Liver (tissue), 9 donors: ENCODE results near the gene PAX8. TPM values are rescaled to one million over a fixed set of nuclear protein-coding genes. Genes with fewer than 3 reads are reported as not detected.

ENCODE experiments used
- DNase-seq: peaks from one replicate; pipeline ENCODE4 v3.0.0-alpha.2; 2017; ENCODE audit warnings: low spot score
- H3K27ac ChIP-seq, 2 donors: one replicate each; pipeline ENCODE4 v1.7.0; 2013; ENCODE audit warnings: inconsistent platforms in 2 of 2, low read length in 2 of 2, control low read depth in 1 of 2, low read depth in 1 of 2, mild to moderate bottlenecking in 1 of 2
- H3K27me3 ChIP-seq, 4 donors: one replicate each; pipeline versions ENCODE4 v1.6.1 to v1.7.0; 2013; ENCODE audit warnings: low read length in 3 of 4, inconsistent platforms in 1 of 4, mild to moderate bottlenecking in 1 of 4, moderate library complexity in 1 of 4; ENCODE audit not compliant: control insufficient read depth in 4 of 4, insufficient read depth in 4 of 4
- H3K36me3 ChIP-seq, 4 donors: one replicate each; pipeline versions ENCODE4 v1.6.1 to v1.7.0; 2013; ENCODE audit warnings: low read length in 3 of 4, mild to moderate bottlenecking in 3 of 4, low read depth in 1 of 4, moderate library complexity in 1 of 4; ENCODE audit not compliant: control insufficient read depth in 4 of 4, insufficient read depth in 3 of 4
- H3K4me1 ChIP-seq, 4 donors: one replicate each; pipeline versions ENCODE4 v1.6.1 to v1.7.0; 2013; ENCODE audit warnings: low read length in 3 of 4, mild to moderate bottlenecking in 3 of 4, moderate library complexity in 1 of 4; ENCODE audit not compliant: control insufficient read depth in 4 of 4, insufficient read depth in 4 of 4
- H3K4me3 ChIP-seq, 3 donors: one replicate each; pipeline versions ENCODE4 v1.6.1 to v1.7.0; 2013; ENCODE audit warnings: low read length in 3 of 3, control low read depth in 1 of 3, low read depth in 1 of 3, mild to moderate bottlenecking in 1 of 3
- H3K9ac ChIP-seq, 2 donors: one replicate each; pipeline ENCODE4 v1.7.0; 2013; ENCODE audit warnings: low read length in 2 of 2, mild to moderate bottlenecking in 2 of 2, moderate library complexity in 2 of 2, control low read depth in 1 of 2, low read depth in 1 of 2
- H3K9me3 ChIP-seq, 4 donors: one replicate each; pipeline versions ENCODE4 v1.6.1 to v1.7.0; 2013; ENCODE audit warnings: low read length in 3 of 4; ENCODE audit not compliant: control insufficient read depth in 4 of 4
- EGR1 ChIP-seq, 2 donors: IDR thresholded peaks; 2 replicates each; pipeline ENCODE4 v1.6.1; 2016 to 2018; ENCODE audit warnings: antibody characterized with exemption in 2 of 2, low read depth in 2 of 2
- FOXA2 ChIP-seq: IDR thresholded peaks from 2 replicates; pipeline ENCODE4 v1.6.1; 2016; ENCODE audit warnings: antibody characterized with exemption
- GABPA ChIP-seq, 2 donors: IDR thresholded peaks in 1 of 2; conservative IDR thresholded peaks in 1 of 2; 2 replicates each; pipeline ENCODE4 v1.6.1; 2016; ENCODE audit warnings: antibody characterized with exemption in 2 of 2, mild to moderate bottlenecking in 1 of 2, moderate library complexity in 1 of 2
- HNF4A ChIP-seq, 2 donors: conservative IDR thresholded peaks; 2 replicates each; pipeline ENCODE4 v1.6.1; 2016; ENCODE audit warnings: antibody characterized with exemption in 2 of 2, mild to moderate bottlenecking in 2 of 2
- HNF4G ChIP-seq: IDR thresholded peaks from 2 replicates; pipeline ENCODE4 v1.6.1; 2016; ENCODE audit warnings: antibody characterized with exemption
- JUND ChIP-seq, 2 donors: IDR thresholded peaks; 2 replicates each; pipeline ENCODE4 v1.6.1; 2016; ENCODE audit warnings: antibody characterized with exemption in 2 of 2
- NR2F2 ChIP-seq: IDR thresholded peaks from 2 replicates; pipeline ENCODE4 v1.6.1; 2016; ENCODE audit warnings: antibody characterized with exemption
- RXRA ChIP-seq, 2 donors: IDR thresholded peaks; 2 replicates each; pipeline ENCODE4 v1.6.1; 2017 to 2018; ENCODE audit warnings: antibody characterized with exemption in 2 of 2, mild to moderate bottlenecking in 1 of 2
- SP1 ChIP-seq: IDR thresholded peaks from 2 replicates; pipeline ENCODE4 v1.6.1; 2018; ENCODE audit warnings: antibody characterized with exemption, mild to moderate bottlenecking
- TAF1 ChIP-seq: conservative IDR thresholded peaks from 2 replicates; pipeline ENCODE4 v1.6.1; 2016; ENCODE audit warnings: antibody characterized with exemption, mild to moderate bottlenecking
- YY1 ChIP-seq: IDR thresholded peaks from 2 replicates; pipeline ENCODE4 v1.6.1; 2016; ENCODE audit warnings: antibody characterized with exemption, mild to moderate bottlenecking
- WGBS: extraction: QIAGEN DNeasy Blood & Tissue Kit; methylation state at CpG from one replicate; pipeline ENCODE4 v1.1.7; 2013; 5-methylcytosine and 5-hydroxymethylcytosine counted together
- polyA plus RNA-seq, 2 donors: library from polyadenylated mRNA; stranded (reverse) in 1 of 2; unstranded in 1 of 2; fragments of 200-250 nt in 1 of 2; fragments of >200 nt in 1 of 2; fragmentation: Nextera tagmentation in 1 of 2; extraction: Ambion mirVana in 1 of 2; gene quantifications; one replicate each; pipeline versions ENCODE4 v1.2.1 to v1.2.3, GENCODE V29; 2013 to 2015
- total RNA-seq, 2 donors: library from RNA; depleted of rRNA; stranded (reverse); fragments of >200 nt; gene quantifications; one replicate each; pipeline ENCODE4 v1.2.3, GENCODE V29; 2014
- TF ChIP-seq, protein P1 (sequence below): fragments of 150-350 bp; IDR thresholded peaks from 2 replicates; pipeline ENCODE4 v1.5.1; 2017; ENCODE audit warnings: improper control_type of control experiment, low read depth, low read length; ENCODE audit not compliant: missing input control
- TF ChIP-seq, protein P2 (sequence below): IDR thresholded peaks from 2 replicates; pipeline ENCODE4 v1.6.1; 2016; ENCODE audit warnings: antibody characterized with exemption
- TF ChIP-seq, protein P3 (sequence below): IDR thresholded peaks from 2 replicates; pipeline ENCODE4 v1.6.1; 2016; ENCODE audit warnings: antibody characterized with exemption, mild to moderate bottlenecking
- TF ChIP-seq, protein P4 (sequence below): IDR thresholded peaks from 2 replicates; pipeline ENCODE4 v1.6.1; 2016; ENCODE audit warnings: antibody characterized with exemption
- TF ChIP-seq, protein P5 (sequence below): IDR thresholded peaks from 2 replicates; pipeline ENCODE4 v1.6.1; 2016; ENCODE audit warnings: antibody characterized with exemption
- donor health status: healthy.
- donor health status: healthy.
- donor health status: healthy.
- donor health status: healthy.
- donor health status: healthy.

The PAX8 gene
- total and polyA plus RNA-seq, 4 donors = 0.09 to 0.85 (median 0.33) TPM

DNA sequence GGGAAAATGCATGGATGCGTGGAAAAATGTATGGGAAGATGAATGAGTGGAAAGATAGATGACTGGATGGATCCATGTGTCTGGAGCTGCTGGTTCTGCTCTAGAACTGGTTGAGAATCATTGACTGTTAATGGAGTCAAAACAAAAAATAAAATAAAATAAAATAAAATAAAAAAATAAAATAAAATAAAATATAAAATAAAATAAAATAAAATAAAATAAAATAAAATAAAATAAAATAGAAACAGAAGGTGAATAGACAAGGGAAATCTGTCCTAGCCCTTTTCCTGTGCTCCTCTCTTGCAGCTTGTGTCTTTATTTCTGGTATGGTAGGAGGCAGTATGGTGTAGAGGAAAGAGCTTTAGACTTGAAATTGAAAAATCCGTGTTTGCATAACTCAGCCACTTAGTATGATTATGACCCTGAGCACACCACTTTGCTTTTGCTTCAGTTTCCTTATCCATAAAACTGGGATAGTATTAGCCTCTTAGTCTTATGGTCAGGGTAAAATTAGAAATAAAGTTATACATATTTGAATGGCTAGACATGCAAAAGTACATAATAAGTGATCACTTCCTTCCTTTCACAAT is 54.0 kb downstream of the PAX8 start:
- Histone ChIP-seq H3K27ac (no peak overlapping the region), H3K4me1 (peaks cover 0 to 6% (median 3%) of the 10 kb centered on the region in 4 donors)
- WGBS = 92% methylated on average over 2 of the region's 2 CpGs

DNA sequence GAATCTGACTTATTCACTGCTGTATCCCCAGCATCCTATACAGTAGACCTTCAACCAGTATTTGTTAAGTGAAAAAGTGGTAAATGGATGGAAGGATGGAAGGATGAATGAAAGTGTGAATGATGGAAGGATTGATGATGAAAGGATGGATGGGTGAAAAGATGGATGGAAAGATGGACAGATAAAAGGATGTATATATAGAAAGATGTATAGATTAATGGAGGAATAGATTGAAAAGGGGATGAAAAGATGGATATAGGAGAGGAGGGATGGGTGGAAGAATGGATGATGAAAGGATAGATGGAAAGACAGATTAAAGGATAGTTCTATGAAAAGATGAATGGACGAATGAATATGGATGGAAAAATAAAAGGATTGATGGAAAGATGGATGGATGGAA is 54.9 kb downstream of the PAX8 start:
- no peak overlapping the region for H3K9ac ChIP-seq
- H3K4me1 ChIP-seq = peaks cover 7 to 14% (median 12%) of the 10 kb centered on the region in 4 donors
- 100% methylated on average over 1 of the region's 1 CpG for WGBS
- no peak for TF ChIP-seq TAF1
- TF ChIP-seq, protein P1, sequence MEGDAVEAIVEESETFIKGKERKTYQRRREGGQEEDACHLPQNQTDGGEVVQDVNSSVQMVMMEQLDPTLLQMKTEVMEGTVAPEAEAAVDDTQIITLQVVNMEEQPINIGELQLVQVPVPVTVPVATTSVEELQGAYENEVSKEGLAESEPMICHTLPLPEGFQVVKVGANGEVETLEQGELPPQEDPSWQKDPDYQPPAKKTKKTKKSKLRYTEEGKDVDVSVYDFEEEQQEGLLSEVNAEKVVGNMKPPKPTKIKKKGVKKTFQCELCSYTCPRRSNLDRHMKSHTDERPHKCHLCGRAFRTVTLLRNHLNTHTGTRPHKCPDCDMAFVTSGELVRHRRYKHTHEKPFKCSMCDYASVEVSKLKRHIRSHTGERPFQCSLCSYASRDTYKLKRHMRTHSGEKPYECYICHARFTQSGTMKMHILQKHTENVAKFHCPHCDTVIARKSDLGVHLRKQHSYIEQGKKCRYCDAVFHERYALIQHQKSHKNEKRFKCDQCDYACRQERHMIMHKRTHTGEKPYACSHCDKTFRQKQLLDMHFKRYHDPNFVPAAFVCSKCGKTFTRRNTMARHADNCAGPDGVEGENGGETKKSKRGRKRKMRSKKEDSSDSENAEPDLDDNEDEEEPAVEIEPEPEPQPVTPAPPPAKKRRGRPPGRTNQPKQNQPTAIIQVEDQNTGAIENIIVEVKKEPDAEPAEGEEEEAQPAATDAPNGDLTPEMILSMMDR = no peak
- no peak for TF ChIP-seq YY1
- no peak for TF ChIP-seq RXRA (IDR thresholded peaks at IDR 0.05)
- TF ChIP-seq, protein P2, sequence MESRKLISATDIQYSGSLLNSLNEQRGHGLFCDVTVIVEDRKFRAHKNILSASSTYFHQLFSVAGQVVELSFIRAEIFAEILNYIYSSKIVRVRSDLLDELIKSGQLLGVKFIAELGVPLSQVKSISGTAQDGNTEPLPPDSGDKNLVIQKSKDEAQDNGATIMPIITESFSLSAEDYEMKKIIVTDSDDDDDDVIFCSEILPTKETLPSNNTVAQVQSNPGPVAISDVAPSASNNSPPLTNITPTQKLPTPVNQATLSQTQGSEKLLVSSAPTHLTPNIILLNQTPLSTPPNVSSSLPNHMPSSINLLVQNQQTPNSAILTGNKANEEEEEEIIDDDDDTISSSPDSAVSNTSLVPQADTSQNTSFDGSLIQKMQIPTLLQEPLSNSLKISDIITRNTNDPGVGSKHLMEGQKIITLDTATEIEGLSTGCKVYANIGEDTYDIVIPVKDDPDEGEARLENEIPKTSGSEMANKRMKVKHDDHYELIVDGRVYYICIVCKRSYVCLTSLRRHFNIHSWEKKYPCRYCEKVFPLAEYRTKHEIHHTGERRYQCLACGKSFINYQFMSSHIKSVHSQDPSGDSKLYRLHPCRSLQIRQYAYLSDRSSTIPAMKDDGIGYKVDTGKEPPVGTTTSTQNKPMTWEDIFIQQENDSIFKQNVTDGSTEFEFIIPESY = no peak
- TF ChIP-seq HNF4A (conservative IDR thresholded peaks at IDR 0.05) = no peak
- no peak for TF ChIP-seq JUND (IDR thresholded peaks at IDR 0.05)
- TF ChIP-seq, protein P3, sequence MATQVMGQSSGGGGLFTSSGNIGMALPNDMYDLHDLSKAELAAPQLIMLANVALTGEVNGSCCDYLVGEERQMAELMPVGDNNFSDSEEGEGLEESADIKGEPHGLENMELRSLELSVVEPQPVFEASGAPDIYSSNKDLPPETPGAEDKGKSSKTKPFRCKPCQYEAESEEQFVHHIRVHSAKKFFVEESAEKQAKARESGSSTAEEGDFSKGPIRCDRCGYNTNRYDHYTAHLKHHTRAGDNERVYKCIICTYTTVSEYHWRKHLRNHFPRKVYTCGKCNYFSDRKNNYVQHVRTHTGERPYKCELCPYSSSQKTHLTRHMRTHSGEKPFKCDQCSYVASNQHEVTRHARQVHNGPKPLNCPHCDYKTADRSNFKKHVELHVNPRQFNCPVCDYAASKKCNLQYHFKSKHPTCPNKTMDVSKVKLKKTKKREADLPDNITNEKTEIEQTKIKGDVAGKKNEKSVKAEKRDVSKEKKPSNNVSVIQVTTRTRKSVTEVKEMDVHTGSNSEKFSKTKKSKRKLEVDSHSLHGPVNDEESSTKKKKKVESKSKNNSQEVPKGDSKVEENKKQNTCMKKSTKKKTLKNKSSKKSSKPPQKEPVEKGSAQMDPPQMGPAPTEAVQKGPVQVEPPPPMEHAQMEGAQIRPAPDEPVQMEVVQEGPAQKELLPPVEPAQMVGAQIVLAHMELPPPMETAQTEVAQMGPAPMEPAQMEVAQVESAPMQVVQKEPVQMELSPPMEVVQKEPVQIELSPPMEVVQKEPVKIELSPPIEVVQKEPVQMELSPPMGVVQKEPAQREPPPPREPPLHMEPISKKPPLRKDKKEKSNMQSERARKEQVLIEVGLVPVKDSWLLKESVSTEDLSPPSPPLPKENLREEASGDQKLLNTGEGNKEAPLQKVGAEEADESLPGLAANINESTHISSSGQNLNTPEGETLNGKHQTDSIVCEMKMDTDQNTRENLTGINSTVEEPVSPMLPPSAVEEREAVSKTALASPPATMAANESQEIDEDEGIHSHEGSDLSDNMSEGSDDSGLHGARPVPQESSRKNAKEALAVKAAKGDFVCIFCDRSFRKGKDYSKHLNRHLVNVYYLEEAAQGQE = no peak
- TF ChIP-seq, protein P4, sequence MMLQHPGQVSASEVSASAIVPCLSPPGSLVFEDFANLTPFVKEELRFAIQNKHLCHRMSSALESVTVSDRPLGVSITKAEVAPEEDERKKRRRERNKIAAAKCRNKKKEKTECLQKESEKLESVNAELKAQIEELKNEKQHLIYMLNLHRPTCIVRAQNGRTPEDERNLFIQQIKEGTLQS = no peak
- no peak for TF ChIP-seq FOXA2
- no peak for TF ChIP-seq EGR1 (IDR thresholded peaks at IDR 0.05; ENCODE audit: low read depth in 2 of 2)
- TF ChIP-seq NR2F2 = no peak
- no peak for TF ChIP-seq GABPA (IDR thresholded peaks at IDR 0.05 in 1 of 2, conservative IDR thresholded peaks at IDR 0.05 in 1 of 2)
- no peak for TF ChIP-seq HNF4G
- TF ChIP-seq, protein P5, sequence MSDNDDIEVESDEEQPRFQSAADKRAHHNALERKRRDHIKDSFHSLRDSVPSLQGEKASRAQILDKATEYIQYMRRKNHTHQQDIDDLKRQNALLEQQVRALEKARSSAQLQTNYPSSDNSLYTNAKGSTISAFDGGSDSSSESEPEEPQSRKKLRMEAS = no peak
- H3K36me3 ChIP-seq = no peaks in the 10 kb centered on the region
- H3K27me3 ChIP-seq = no peaks in the 10 kb centered on the region
- no peaks in the 10 kb centered on the region for H3K9me3 ChIP-seq
- no peak overlapping the region for H3K27ac ChIP-seq
- DNase-seq = no peak
- no peak overlapping the region for H3K4me3 ChIP-seq

More for the DNA sequence above, 54.0 kb downstream of the PAX8 start:
- no peak for DNase-seq
- Histone ChIP-seq H3K27me3 (no peaks in the 10 kb centered on the region), H3K36me3 (no peaks in the 10 kb centered on the region), H3K9ac (no peak overlapping the region), H3K4me3 (no peak overlapping the region), H3K9me3 (no peaks in the 10 kb centered on the region)
- TF ChIP-seq, protein P4 = no peak
- TF ChIP-seq NR2F2 (no peak), SP1 (no peak), JUND (IDR thresholded peaks at IDR 0.05) (no peak), RXRA (IDR thresholded peaks at IDR 0.05) (no peak), GABPA (IDR thresholded peaks at IDR 0.05 in 1 of 2, conservative IDR thresholded peaks at IDR 0.05 in 1 of 2) (no peak), YY1 (no peak), HNF4G (no peak)
- TF ChIP-seq, protein P5 = no peak
- TF ChIP-seq, protein P2 = no peak
